ENCODE results near the gene GPC3. TPM values are rescaled to one million over a fixed set of nuclear protein-coding genes. Genes with fewer than 3 reads are reported as not detected.

Gene GPC3
- total RNA-seq, 1 donor from 2014 or later, result 306 TPM

DNA sequence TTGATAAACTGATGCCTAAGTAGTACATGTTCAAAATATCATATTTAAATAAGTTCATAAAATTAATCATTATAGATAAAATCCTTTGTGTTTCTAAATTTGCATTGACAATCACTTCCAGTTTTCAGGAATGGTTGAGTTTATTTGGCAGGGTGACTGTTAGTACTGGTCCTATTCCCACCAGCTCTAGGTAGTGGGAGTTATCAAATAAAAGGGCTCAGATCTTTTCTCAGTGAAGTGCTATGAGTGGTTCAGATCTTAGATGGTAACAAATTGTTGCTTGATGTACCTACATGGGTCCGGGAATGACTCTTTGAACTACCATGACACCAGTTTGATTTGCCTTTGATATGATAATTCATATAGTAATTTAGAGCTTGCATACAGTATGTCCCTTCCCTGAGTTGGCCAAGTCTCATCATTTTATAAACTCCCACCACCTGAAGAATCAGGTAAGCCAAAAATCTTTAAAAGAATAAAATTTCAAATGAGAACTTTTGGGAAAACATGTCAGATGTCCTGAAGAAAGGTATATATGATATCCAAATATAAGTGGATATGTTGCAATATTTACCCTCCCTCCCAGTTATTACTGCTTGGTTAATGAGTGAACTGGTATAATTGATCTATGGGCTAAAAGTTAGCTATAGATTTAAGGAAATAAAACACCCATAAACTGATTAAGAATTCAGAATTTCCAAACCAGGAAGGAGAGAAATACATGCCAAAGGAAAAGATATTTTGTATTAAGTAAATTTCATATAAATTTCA, 28.6 kb downstream of the GPC3 start:
- no peaks in the 10 kb centered on the region for H3K4me1 ChIP-seq (ENCODE audit: control insufficient read depth in 3 of 3, insufficient read depth in 3 of 3, low read length in 3 of 3)
- H3K4me3 ChIP-seq (ENCODE audit: low read length in 3 of 3), result no peak overlapping the region
- H3K27ac ChIP-seq (ENCODE audit: low read depth, low read length), result no peak overlapping the region
- no peak overlapping the region for H3K9ac ChIP-seq (ENCODE audit: low read depth in 1 of 3, low read length in 3 of 3)
- H3K36me3 ChIP-seq (ENCODE audit: control insufficient read depth in 3 of 3, insufficient read depth in 3 of 3, low read length in 3 of 3), result no peaks in the 10 kb centered on the region
- peaks cover 0 to 3% (median 0%) of the 10 kb centered on the region in 3 donors for H3K27me3 ChIP-seq (ENCODE audit: control insufficient read depth in 3 of 3, insufficient read depth in 3 of 3, low read length in 3 of 3)
- no peaks in the 10 kb centered on the region for H3K9me3 ChIP-seq (ENCODE audit: control insufficient read depth in 3 of 3, low read length in 3 of 3)

GRCh38 chrX:133953785-133954355, 31.5 kb downstream of the GPC3 start:
- no peaks in the 10 kb centered on the region for H3K36me3 ChIP-seq (ENCODE audit: control insufficient read depth in 3 of 3, insufficient read depth in 3 of 3, low read length in 3 of 3)
- H3K9ac ChIP-seq (ENCODE audit: low read depth in 1 of 3, low read length in 3 of 3), result no peak overlapping the region
- H3K4me3 ChIP-seq (ENCODE audit: low read length in 3 of 3), result no peak overlapping the region
- peaks cover 0 to 3% (median 0%) of the 10 kb centered on the region in 3 donors for H3K27me3 ChIP-seq (ENCODE audit: control insufficient read depth in 3 of 3, insufficient read depth in 3 of 3, low read length in 3 of 3)
- no peaks in the 10 kb centered on the region for H3K4me1 ChIP-seq (ENCODE audit: control insufficient read depth in 3 of 3, insufficient read depth in 3 of 3, low read length in 3 of 3)
- H3K9me3 ChIP-seq (ENCODE audit: control insufficient read depth in 3 of 3, low read length in 3 of 3), result no peaks in the 10 kb centered on the region
- H3K27ac ChIP-seq (ENCODE audit: low read depth, low read length), result no peak overlapping the region

DNA sequence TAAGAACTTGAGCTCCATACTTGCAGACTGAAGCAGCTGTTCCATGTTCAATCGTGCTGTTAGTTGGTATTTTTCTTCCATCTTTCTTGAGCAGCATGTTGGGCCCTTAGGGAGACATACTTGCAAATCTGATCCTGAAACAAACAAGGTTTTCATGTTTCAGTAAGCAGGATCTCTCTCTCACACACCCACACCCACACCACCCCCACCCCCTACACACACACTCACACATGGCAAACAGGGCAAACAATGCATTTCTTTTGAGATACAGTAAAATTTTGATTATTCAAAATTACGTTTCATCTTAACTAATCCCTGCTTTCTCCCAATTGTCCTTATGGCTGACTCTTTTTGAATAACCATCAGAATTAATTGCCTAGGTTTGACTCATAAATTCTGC, 32.3 kb downstream of the GPC3 start:
- no peaks in the 10 kb centered on the region for H3K4me1 ChIP-seq (ENCODE audit: control insufficient read depth in 3 of 3, insufficient read depth in 3 of 3, low read length in 3 of 3)
- no peak overlapping the region for H3K4me3 ChIP-seq (ENCODE audit: low read length in 3 of 3)
- no peaks in the 10 kb centered on the region for H3K9me3 ChIP-seq (ENCODE audit: control insufficient read depth in 3 of 3, low read length in 3 of 3)
- peaks cover 0 to 4% (median 0%) of the 10 kb centered on the region in 3 donors for H3K27me3 ChIP-seq (ENCODE audit: control insufficient read depth in 3 of 3, insufficient read depth in 3 of 3, low read length in 3 of 3)
- H3K27ac ChIP-seq (ENCODE audit: low read depth, low read length), result no peak overlapping the region
- no peaks in the 10 kb centered on the region for H3K36me3 ChIP-seq (ENCODE audit: control insufficient read depth in 3 of 3, insufficient read depth in 3 of 3, low read length in 3 of 3)
- H3K9ac ChIP-seq (ENCODE audit: low read depth in 1 of 3, low read length in 3 of 3), result no peak overlapping the region

GRCh38 chrX:133951098-133951497, 34.3 kb downstream of the GPC3 start:
- no peaks in the 10 kb centered on the region for H3K36me3 ChIP-seq (ENCODE audit: control insufficient read depth in 3 of 3, insufficient read depth in 3 of 3, low read length in 3 of 3)
- H3K27ac ChIP-seq (ENCODE audit: low read depth, low read length), result no peak overlapping the region
- no peak overlapping the region for H3K9ac ChIP-seq (ENCODE audit: low read depth in 1 of 3, low read length in 3 of 3)
- no peaks in the 10 kb centered on the region for H3K9me3 ChIP-seq (ENCODE audit: control insufficient read depth in 3 of 3, low read length in 3 of 3)
- H3K4me1 ChIP-seq (ENCODE audit: control insufficient read depth in 3 of 3, insufficient read depth in 3 of 3, low read length in 3 of 3), result no peaks in the 10 kb centered on the region
- peaks cover 0 to 5% (median 0%) of the 10 kb centered on the region in 3 donors for H3K27me3 ChIP-seq (ENCODE audit: control insufficient read depth in 3 of 3, insufficient read depth in 3 of 3, low read length in 3 of 3)
- no peak overlapping the region for H3K4me3 ChIP-seq (ENCODE audit: low read length in 3 of 3)

GRCh38 chrX:133950214-133950613, 35.2 kb downstream of the GPC3 start:
- no peaks in the 10 kb centered on the region for H3K4me1 ChIP-seq (ENCODE audit: control insufficient read depth in 3 of 3, insufficient read depth in 3 of 3, low read length in 3 of 3)
- H3K4me3 ChIP-seq (ENCODE audit: low read length in 3 of 3), result no peak overlapping the region
- H3K36me3 ChIP-seq (ENCODE audit: control insufficient read depth in 3 of 3, insufficient read depth in 3 of 3, low read length in 3 of 3), result no peaks in the 10 kb centered on the region
- peaks cover 0 to 3% (median 0%) of the 10 kb centered on the region in 3 donors for H3K27me3 ChIP-seq (ENCODE audit: control insufficient read depth in 3 of 3, insufficient read depth in 3 of 3, low read length in 3 of 3)
- no peak overlapping the region for H3K9ac ChIP-seq (ENCODE audit: low read depth in 1 of 3, low read length in 3 of 3)
- no peak overlapping the region for H3K27ac ChIP-seq (ENCODE audit: low read depth, low read length)
- H3K9me3 ChIP-seq (ENCODE audit: control insufficient read depth in 3 of 3, low read length in 3 of 3), result no peaks in the 10 kb centered on the region

DNA sequence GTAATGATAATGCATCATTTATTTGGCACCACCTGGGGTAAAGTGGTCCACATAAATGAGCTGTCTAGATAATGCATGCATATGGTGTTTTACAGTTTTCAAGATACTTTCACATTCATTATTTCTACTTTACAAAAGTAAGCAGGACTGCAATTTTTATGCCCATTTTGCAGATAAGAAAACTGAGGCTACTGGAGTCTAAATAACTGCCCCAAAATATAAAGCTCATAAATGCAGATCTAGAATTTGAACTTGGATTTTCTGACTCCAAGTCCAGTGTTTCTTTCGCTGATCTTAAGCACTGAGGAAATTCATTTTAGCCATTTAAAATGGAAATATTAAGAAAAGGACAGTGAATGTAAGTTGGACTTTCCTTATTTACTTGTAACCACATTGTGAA, 36.5 kb downstream of the GPC3 start:
- H3K27me3 ChIP-seq (ENCODE audit: control insufficient read depth in 3 of 3, insufficient read depth in 3 of 3, low read length in 3 of 3), result peaks cover 0 to 2% (median 0%) of the 10 kb centered on the region in 3 donors
- H3K9ac ChIP-seq (ENCODE audit: low read depth in 1 of 3, low read length in 3 of 3), result no peak overlapping the region
- no peaks in the 10 kb centered on the region for H3K9me3 ChIP-seq (ENCODE audit: control insufficient read depth in 3 of 3, low read length in 3 of 3)
- no peak overlapping the region for H3K4me3 ChIP-seq (ENCODE audit: low read length in 3 of 3)
- H3K27ac ChIP-seq (ENCODE audit: low read depth, low read length), result no peak overlapping the region
- H3K36me3 ChIP-seq (ENCODE audit: control insufficient read depth in 3 of 3, insufficient read depth in 3 of 3, low read length in 3 of 3), result no peaks in the 10 kb centered on the region
- no peaks in the 10 kb centered on the region for H3K4me1 ChIP-seq (ENCODE audit: control insufficient read depth in 3 of 3, insufficient read depth in 3 of 3, low read length in 3 of 3)

- H3K36me3 ChIP-seq (ENCODE audit: control insufficient read depth in 3 of 3, insufficient read depth in 3 of 3, low read length in 3 of 3), result no peaks in the 10 kb centered on the region
- H3K4me3 ChIP-seq (ENCODE audit: low read length in 3 of 3), result no peak overlapping the region
- H3K27me3 ChIP-seq (ENCODE audit: control insufficient read depth in 3 of 3, insufficient read depth in 3 of 3, low read length in 3 of 3), result peaks cover 0 to 2% (median 0%) of the 10 kb centered on the region in 3 donors
- no peak overlapping the region for H3K27ac ChIP-seq (ENCODE audit: low read depth, low read length)
- no peak overlapping the region for H3K9ac ChIP-seq (ENCODE audit: low read depth in 1 of 3, low read length in 3 of 3)
- no peaks in the 10 kb centered on the region for H3K4me1 ChIP-seq (ENCODE audit: control insufficient read depth in 3 of 3, insufficient read depth in 3 of 3, low read length in 3 of 3)
- no peaks in the 10 kb centered on the region for H3K9me3 ChIP-seq (ENCODE audit: control insufficient read depth in 3 of 3, low read length in 3 of 3)
These were observed 37.4 kb downstream of the GPC3 start for GRCh38 chrX:133947996-133948395.

DNA sequence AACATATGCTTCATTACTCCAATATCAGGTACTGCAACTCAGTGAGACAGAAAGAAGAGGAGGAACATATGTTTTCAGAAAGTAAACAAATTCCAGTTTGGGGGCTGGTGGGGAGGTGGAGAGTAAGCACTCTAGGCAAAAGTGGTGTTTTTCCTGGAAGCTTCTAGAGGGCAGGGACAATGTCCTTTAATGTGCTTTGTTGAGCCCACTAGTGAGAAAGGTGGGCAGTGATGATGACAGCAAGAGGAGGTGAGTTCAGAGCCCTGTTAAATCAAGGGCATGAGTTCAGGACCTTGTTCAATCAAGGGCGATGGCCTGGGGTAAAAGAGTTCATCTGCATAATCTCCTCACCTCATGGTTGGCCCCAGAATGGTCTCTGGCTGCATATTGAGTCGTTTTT, 38.4 kb downstream of the GPC3 start:
- Histone ChIP-seq H3K9ac (ENCODE audit: low read depth in 1 of 3, low read length in 3 of 3) (no peak overlapping the region), H3K27ac (ENCODE audit: low read depth, low read length) (no peak overlapping the region), H3K4me3 (ENCODE audit: low read length in 3 of 3) (no peak overlapping the region), H3K36me3 (ENCODE audit: control insufficient read depth in 3 of 3, insufficient read depth in 3 of 3, low read length in 3 of 3) (no peaks in the 10 kb centered on the region), H3K27me3 (ENCODE audit: control insufficient read depth in 3 of 3, insufficient read depth in 3 of 3, low read length in 3 of 3) (peaks cover 0 to 2% (median 0%) of the 10 kb centered on the region in 3 donors), H3K9me3 (ENCODE audit: control insufficient read depth in 3 of 3, low read length in 3 of 3) (no peaks in the 10 kb centered on the region), H3K4me1 (ENCODE audit: control insufficient read depth in 3 of 3, insufficient read depth in 3 of 3, low read length in 3 of 3) (no peaks in the 10 kb centered on the region)

DNA sequence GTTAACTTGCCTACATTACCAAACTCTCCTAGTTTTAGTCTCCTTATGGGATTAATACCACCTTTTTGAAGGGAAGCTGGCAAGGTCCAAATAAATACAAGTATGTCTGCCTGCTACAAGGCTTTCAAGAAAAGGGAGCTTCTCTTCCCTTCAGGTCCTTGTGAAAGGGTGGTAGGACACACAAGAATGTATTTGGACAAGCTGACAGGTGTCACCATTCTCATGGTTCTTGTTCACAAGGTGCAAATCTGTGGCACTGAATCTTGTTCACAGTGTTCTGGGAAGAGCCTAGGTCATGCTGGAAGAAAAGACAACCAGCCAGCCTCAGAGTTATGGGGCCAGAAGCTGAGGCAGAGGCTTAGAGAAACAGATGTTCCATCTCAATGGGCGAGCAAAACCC, 41.9 kb downstream of the GPC3 start:
- Histone ChIP-seq H3K9ac (ENCODE audit: low read depth in 1 of 3, low read length in 3 of 3) (no peak overlapping the region), H3K36me3 (ENCODE audit: control insufficient read depth in 3 of 3, insufficient read depth in 3 of 3, low read length in 3 of 3) (no peaks in the 10 kb centered on the region), H3K9me3 (ENCODE audit: control insufficient read depth in 3 of 3, low read length in 3 of 3) (no peaks in the 10 kb centered on the region), H3K4me3 (ENCODE audit: low read length in 3 of 3) (no peak overlapping the region), H3K27ac (ENCODE audit: low read depth, low read length) (no peak overlapping the region), H3K4me1 (ENCODE audit: control insufficient read depth in 3 of 3, insufficient read depth in 3 of 3, low read length in 3 of 3) (no peaks in the 10 kb centered on the region), H3K27me3 (ENCODE audit: control insufficient read depth in 3 of 3, insufficient read depth in 3 of 3, low read length in 3 of 3) (peaks cover 0 to 2% (median 0%) of the 10 kb centered on the region in 3 donors)

DNA sequence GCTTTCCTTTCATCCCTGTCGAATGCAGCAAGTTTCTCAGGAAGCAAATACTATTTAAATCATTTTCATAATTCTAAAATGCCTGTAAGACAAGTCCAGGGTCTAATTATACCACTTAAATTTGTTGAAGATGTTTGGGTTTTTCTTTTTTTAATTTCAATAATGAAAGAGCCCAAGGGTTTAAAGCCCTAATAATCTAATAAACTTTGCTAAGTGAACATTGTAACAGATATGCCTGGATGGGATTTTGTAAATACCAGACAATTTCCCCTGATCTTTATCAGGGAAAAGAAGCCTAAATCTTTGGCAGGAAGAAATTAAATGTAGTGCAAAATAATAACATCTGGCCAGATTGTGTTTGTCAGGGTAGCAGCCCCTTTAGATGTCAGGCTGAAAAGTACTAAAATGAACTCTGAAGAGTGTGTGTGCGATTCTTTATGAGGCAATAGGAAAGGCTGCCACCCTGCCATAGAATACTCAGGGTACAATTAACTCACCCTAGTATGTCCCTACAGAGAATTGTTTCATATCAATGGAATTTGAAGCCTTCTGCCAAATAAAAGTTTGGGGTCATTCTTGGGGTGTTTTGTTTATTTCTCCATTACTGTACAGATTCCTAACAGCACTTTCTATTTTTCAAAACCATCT, 45.6 kb downstream of the GPC3 start:
- no peak overlapping the region for H3K9ac ChIP-seq (ENCODE audit: low read depth in 1 of 3, low read length in 3 of 3)
- no peak overlapping the region for H3K4me3 ChIP-seq (ENCODE audit: low read length in 3 of 3)
- no peaks in the 10 kb centered on the region for H3K9me3 ChIP-seq (ENCODE audit: control insufficient read depth in 3 of 3, low read length in 3 of 3)
- H3K27ac ChIP-seq (ENCODE audit: low read depth, low read length), result no peak overlapping the region
- no peaks in the 10 kb centered on the region for H3K4me1 ChIP-seq (ENCODE audit: control insufficient read depth in 3 of 3, insufficient read depth in 3 of 3, low read length in 3 of 3)
- H3K36me3 ChIP-seq (ENCODE audit: control insufficient read depth in 3 of 3, insufficient read depth in 3 of 3, low read length in 3 of 3), result no peaks in the 10 kb centered on the region
- no peaks in the 10 kb centered on the region for H3K27me3 ChIP-seq (ENCODE audit: control insufficient read depth in 3 of 3, insufficient read depth in 3 of 3, low read length in 3 of 3)
